ENCODE measurements around the gene SAMD1.

DNA sequence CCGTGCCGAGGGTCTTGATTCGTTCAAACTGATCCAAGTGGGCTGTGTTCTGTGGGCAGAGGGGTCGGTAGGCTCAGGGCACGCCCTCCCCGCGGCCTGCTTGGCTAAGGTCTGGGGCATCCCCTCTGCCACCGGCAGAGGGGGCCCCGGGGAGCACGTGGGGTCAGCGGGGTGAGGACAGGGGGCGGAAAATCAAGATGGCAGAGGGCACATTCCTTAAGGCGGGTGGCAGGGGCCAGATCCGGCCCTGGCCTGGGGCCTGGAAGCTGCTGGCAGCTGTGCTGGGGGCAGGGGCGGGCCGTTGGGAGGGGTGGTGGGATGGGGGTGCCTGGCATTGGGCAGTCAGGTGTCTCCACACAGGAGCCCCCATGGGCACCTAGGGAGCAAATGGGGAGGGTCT, 16.3 kb upstream of the SAMD1 start:
- TF ChIP-seq EZH2phosphoT487 (IDR thresholded peaks at IDR 0.05; ENCODE audit: borderline replicate concordance, low read depth, low read length) (no peak), CTCF (conservative IDR thresholded peaks at IDR 0.05; ENCODE audit: low read length) (no peak)
